ENCODE results near the gene KRTAP29-1. TPM values are rescaled to one million over a fixed set of nuclear protein-coding genes. Genes with fewer than 3 reads are reported as not detected.

The KRTAP29-1 gene
- total RNA-seq, 1 donor from 2014 or later, result not detected

- no peaks in the 10 kb centered on the region for H3K27me3 Mint-ChIP-seq (ENCODE audit: low read depth)
- peaks cover 6% of the 10 kb centered on the region for H3K9me3 Mint-ChIP-seq
- no peak for DNase-seq (ENCODE audit: low read depth, low spot score)
- TF ChIP-seq, protein P1, sequence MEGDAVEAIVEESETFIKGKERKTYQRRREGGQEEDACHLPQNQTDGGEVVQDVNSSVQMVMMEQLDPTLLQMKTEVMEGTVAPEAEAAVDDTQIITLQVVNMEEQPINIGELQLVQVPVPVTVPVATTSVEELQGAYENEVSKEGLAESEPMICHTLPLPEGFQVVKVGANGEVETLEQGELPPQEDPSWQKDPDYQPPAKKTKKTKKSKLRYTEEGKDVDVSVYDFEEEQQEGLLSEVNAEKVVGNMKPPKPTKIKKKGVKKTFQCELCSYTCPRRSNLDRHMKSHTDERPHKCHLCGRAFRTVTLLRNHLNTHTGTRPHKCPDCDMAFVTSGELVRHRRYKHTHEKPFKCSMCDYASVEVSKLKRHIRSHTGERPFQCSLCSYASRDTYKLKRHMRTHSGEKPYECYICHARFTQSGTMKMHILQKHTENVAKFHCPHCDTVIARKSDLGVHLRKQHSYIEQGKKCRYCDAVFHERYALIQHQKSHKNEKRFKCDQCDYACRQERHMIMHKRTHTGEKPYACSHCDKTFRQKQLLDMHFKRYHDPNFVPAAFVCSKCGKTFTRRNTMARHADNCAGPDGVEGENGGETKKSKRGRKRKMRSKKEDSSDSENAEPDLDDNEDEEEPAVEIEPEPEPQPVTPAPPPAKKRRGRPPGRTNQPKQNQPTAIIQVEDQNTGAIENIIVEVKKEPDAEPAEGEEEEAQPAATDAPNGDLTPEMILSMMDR (conservative IDR thresholded peaks at IDR 0.05), result no peak
- peaks cover 5% of the 10 kb centered on the region for H3K4me1 Mint-ChIP-seq
- H3K4me3 Mint-ChIP-seq, result no peak overlapping the region
- H3K36me3 Mint-ChIP-seq (ENCODE audit: low read depth), result no peaks in the 10 kb centered on the region
- peak overlapping the region; percentile 35 for H3K27ac Mint-ChIP-seq (ENCODE audit: unreplicated experiment)
Observed at GRCh38 chr17:41322903-41323895, 20.5 kb upstream of the KRTAP29-1 start.

- no peak for DNase-seq (ENCODE audit: low read depth, low spot score)
- Mint-ChIP-seq H3K4me1 (peaks cover 5% of the 10 kb centered on the region), H3K9me3 (peaks cover 6% of the 10 kb centered on the region), H3K27ac (ENCODE audit: unreplicated experiment) (no peak overlapping the region), H3K36me3 (ENCODE audit: low read depth) (no peaks in the 10 kb centered on the region), H3K4me3 (no peak overlapping the region), H3K27me3 (ENCODE audit: low read depth) (no peaks in the 10 kb centered on the region)
- TF ChIP-seq, protein P1 (conservative IDR thresholded peaks at IDR 0.05), result peak; percentile 80
Observed at GRCh38 chr17:41322094-41322902, 19.6 kb upstream of the KRTAP29-1 start.

DNA sequence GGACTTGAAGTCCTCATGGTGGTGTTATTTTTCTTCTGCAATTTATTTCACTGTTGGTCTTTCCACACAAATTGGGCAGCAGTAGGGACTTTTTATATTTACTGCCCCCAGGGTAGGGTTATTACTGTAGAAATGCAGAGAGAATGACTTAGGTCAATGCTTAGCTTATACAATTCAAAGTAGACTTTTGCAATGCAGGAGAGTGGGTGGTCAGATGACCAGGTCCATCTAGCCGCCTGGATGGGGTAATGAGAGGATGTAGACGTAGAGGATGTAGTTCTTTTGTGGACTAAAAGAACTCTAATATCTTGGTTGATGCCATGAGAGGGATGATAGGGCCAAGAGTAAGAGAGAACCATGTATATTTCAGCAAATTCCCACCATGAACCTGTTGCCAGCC, 15.6 kb upstream of the KRTAP29-1 start:
- peaks cover 5% of the 10 kb centered on the region for H3K4me1 Mint-ChIP-seq
- H3K27ac Mint-ChIP-seq (ENCODE audit: unreplicated experiment), result no peak overlapping the region
- TF ChIP-seq, protein P1 (conservative IDR thresholded peaks at IDR 0.05), result no peak
- no peaks in the 10 kb centered on the region for H3K36me3 Mint-ChIP-seq (ENCODE audit: low read depth)
- DNase-seq (ENCODE audit: low read depth, low spot score), result no peak
- H3K27me3 Mint-ChIP-seq (ENCODE audit: low read depth), result peaks cover 7% of the 10 kb centered on the region
- no peak overlapping the region for H3K4me3 Mint-ChIP-seq
- peaks cover 6% of the 10 kb centered on the region for H3K9me3 Mint-ChIP-seq

GRCh38 chr17:41315814-41316445, 13.3 kb upstream of the KRTAP29-1 start:
- TF ChIP-seq, protein P1 (conservative IDR thresholded peaks at IDR 0.05), result no peak
- no peak overlapping the region for H3K4me3 Mint-ChIP-seq
- H3K9me3 Mint-ChIP-seq, result peaks cover 6% of the 10 kb centered on the region
- H3K36me3 Mint-ChIP-seq (ENCODE audit: low read depth), result no peaks in the 10 kb centered on the region
- no peaks in the 10 kb centered on the region for H3K4me1 Mint-ChIP-seq
- peaks cover 17% of the 10 kb centered on the region for H3K27me3 Mint-ChIP-seq (ENCODE audit: low read depth)
- DNase-seq (ENCODE audit: low read depth, low spot score), result no peak
- no peak overlapping the region for H3K27ac Mint-ChIP-seq (ENCODE audit: unreplicated experiment)

DNA sequence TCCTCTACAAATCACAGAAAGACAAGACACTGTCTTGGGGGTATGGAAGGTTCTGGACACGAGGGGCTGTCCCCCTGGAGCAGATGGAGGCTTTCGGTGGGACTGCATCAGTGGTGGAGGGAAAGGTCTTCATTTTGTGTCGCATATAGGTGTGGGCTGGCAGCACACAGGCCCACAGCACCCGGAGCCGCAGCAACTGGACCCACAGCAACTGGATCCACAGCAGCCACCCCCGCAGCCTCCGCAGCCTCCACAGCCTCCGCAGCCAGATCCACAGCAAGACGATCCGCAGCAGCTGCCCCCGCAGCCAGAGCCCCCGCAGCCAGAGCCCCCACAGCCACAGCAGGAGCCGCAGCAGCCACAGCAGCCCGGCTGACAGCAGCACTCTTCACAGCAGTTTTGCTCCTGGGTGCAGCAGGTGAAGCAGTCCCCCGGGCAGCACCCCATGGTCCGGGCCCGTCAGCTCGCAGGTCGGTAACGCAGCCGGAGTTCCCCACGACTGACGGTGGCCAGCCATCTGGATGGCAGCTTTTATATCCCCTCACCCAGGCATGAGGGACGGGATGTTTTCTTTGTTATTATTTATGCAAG, 12.6 kb upstream of the KRTAP29-1 start, which contains the start of gene KRTAP17-1:
Gene KRTAP17-1 (minus strand): TSS at position 507 of the 591 bp plus-strand sequence. CDS start 60 bp downstream, at position 447.
- H3K27ac Mint-ChIP-seq (ENCODE audit: unreplicated experiment), result no peak within 1 kb of the TSS
- H3K9me3 Mint-ChIP-seq, result peaks cover 4% of the 10 kb centered on the region
- H3K27me3 Mint-ChIP-seq (ENCODE audit: low read depth), result peaks cover 21% of the 10 kb centered on the region
- no peaks in the 10 kb centered on the region for H3K36me3 Mint-ChIP-seq (ENCODE audit: low read depth)
- TF ChIP-seq, protein P1 (conservative IDR thresholded peaks at IDR 0.05), result no peak
- H3K4me1 Mint-ChIP-seq, result no peaks in the 10 kb centered on the region
- no peak for DNase-seq (ENCODE audit: low read depth, low spot score)
- no peak within 1 kb of the TSS for H3K4me3 Mint-ChIP-seq
